Spleen (tissue), 7 donors: ENCODE results near the gene HMSD.

Source experiments
- POLR2A ChIP-seq, 3 donors: fragments of 450-650 bp; IDR thresholded peaks; one replicate each; pipeline ENCODE4 v1.5.1; 2017; ENCODE audit warnings: antibody characterized with exemption in 3 of 3, mild to moderate bottlenecking in 1 of 3
- POLR2AphosphoS5 ChIP-seq, 3 donors: sonication (generic); formaldehyde crosslinking; IDR thresholded peaks; one replicate each; pipeline ENCODE4 v1.5.1; 2017; ENCODE audit warnings: antibody characterized with exemption in 3 of 3
- TF ChIP-seq, protein P1 (sequence below), 11 experiments: fragments of 200-600 bp in 7 of 11; fragments of 450-650 bp in 4 of 11; sonication (generic) in 4 of 11; IDR thresholded peaks in 8 of 11; conservative IDR thresholded peaks in 3 of 11; 1 replicate in 7 of 11; 2 replicates in 4 of 11; pipeline versions ENCODE4 v1.4.0 to v1.8.0; 2016 to 2021; ENCODE audit warnings: antibody characterized with exemption in 11 of 11, inconsistent platforms in 4 of 11, mild to moderate bottlenecking in 1 of 11
- donor health status: DM: no; HTN: no; CAD: no; lungs with moderate emphysema.
- donor health status: DM: no; HTN: no; CAD: no.
- donor health status: DM: no; HTN: no; CAD: no.

DNA sequence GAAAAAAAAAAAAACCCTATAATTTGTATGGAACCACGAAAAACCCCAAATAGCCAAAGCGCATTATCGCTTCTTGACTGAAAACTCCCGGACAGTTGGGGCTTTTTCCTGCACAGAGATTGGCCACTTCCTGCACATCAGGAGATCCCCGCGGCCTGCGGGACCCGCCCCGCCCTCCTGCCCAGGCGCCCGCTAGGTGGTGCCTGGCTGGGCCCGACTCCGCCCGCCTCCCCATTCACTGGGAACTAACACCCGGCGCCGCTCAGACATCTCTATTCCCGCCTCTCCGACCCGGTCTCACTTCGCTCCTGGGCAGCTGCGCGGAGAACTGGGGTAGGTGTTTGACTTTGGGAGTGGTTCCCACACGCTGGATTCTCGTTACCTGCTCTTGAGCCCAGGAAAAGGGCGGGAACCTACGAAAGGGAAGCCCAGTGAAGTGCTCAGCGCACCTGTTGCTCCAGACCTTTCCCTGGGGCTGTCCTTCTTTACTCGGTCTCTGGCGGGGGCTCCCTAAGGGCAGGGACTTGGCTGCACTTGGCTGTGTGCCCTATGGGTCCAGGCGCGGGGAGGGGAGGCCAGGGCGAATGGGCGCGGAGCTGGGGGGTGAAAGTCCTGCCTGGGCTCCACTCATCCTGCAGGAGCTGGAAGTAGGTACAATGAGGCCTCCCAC, at the start of gene HMSD:
- TF ChIP-seq, protein P1, sequence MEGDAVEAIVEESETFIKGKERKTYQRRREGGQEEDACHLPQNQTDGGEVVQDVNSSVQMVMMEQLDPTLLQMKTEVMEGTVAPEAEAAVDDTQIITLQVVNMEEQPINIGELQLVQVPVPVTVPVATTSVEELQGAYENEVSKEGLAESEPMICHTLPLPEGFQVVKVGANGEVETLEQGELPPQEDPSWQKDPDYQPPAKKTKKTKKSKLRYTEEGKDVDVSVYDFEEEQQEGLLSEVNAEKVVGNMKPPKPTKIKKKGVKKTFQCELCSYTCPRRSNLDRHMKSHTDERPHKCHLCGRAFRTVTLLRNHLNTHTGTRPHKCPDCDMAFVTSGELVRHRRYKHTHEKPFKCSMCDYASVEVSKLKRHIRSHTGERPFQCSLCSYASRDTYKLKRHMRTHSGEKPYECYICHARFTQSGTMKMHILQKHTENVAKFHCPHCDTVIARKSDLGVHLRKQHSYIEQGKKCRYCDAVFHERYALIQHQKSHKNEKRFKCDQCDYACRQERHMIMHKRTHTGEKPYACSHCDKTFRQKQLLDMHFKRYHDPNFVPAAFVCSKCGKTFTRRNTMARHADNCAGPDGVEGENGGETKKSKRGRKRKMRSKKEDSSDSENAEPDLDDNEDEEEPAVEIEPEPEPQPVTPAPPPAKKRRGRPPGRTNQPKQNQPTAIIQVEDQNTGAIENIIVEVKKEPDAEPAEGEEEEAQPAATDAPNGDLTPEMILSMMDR (IDR thresholded peaks at IDR 0.05 in 8 of 11, conservative IDR thresholded peaks at IDR 0.05 in 3 of 11): peak in 7 of 11 experiments; percentile 23 to 67 (median 55)
- no peak for TF ChIP-seq POLR2A (IDR thresholded peaks at IDR 0.05)
- peak in 2 of 3 donors; percentile 39 to 41 for TF ChIP-seq POLR2AphosphoS5 (IDR thresholded peaks at IDR 0.05)
